Left colon (tissue), 2 donors: Measurements from ENCODE around the gene POLR2L. TPM values are rescaled to one million over a fixed set of nuclear protein-coding genes. Genes with fewer than 3 reads are reported as not detected.

ENCODE experiments used
- ATAC-seq: fragments of 200-7000 bp; cut with Tn5 transposase; one replicate; pipeline ENCODE4 v1.9.1; 2020; ENCODE audit warnings: mild to moderate bottlenecking, moderate library complexity
- DNase-seq, 2 donors: peaks; one replicate each; pipeline ENCODE4 v3.0.0-alpha.2; 2020
- intact Hi-C, 2 donors: fragments of 100-400 bp; cut with DNase I in 1 of 2; cut with micrococcal nuclease in 1 of 2; formaldehyde crosslinking; loops; one replicate each; pipeline versions ENCODE4 v1.11.2 to v1.14.0; 2022; cut with DNase I, micrococcal nuclease
- total RNA-seq, 2 donors: library from RNA; stranded (reverse); fragmentation: NEBNext Ultra II Directional; extraction: Animal tissue kit (Norgen Biotek cat#: 25700); gene quantifications; one replicate each; pipeline ENCODE4 v1.2.1, GENCODE V29; 2021
- donor health status: DM: no; HTN: no; CAD: no.
- donor health status: DM: yes; HTN: yes; CAD: no.

The POLR2L gene
- total RNA-seq, 2 donors from 2014 or later, result 79.4 to 83.1 TPM

DNA sequence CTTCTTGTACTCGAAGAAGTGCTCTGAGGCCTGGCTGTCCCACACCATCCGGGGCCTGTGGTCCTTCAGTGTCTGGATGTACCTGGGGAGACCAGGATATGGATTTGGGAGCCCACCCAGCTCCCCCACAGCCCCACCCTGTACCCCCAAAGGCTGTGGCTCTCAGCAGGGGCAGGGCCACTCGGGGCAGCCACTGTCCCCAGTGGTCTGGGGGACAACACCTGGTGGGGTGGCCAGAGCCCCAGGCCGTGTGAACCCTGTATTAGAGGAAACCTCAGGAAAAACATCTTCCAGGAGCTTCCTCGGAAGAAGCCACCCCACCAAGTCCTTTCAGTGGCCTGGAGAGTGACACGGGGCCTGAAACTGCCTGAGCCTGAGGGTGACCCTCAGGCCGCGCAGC lies 28.1 kb upstream of the POLR2L start:
- DNase-seq, result no peak
- intact Hi-C loops, result no loop called here
- ATAC-seq, result no peak

DNA sequence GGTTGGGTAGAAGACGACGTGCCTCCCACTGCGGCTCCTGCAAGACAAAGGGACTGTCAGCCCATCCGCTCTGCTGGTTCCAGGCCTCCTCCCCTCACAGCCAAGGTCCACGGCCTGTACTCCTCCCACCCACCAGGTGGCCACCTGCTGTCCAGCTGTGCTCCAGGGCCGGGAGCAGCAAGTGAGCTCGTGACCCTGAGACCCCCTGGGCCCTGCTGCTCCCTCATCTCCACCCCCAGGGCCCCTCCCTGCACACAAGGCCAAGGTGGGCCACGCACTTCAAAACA lies 27.7 kb upstream of the POLR2L start:
- DNase-seq (no peak), ATAC-seq (no peak)
- intact Hi-C loops, result no loop called here

DNA sequence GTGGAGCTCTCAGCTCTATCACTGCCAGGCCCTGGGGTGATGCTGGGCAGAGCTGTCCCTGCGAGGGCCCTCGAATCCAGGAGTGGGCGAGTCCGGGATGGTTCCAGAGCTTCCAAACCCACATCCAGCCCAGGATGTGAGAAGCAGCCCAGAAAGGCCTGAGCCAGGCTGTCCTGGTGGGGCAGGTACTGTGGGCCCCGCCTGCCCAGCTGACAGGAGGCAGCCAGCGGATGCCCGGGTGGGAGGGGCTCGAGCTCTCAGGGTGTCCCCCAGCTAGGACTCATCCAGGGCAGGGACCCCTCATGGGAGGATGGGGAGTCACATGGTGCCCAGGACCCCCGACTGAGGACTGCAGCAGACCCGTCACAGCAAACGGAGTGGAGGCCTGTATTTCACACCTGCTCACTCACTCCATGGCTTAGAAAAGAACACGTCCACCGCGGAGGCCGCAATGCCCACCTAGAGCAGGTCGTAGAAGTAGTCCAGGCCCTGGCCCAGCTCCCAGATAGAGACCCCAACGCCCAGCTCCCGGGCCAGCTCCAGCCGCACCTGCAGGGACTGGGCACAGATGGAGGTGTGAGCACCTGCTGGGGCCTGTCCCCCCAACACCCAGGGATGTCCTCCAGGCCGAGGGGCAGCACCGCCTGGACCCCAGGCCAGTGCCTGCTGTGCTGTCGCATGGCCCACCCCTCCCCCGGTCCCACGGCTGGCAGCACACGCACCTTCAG lies 27.2 kb upstream of the POLR2L start:
- intact Hi-C loops, result no loop called here
- DNase-seq (no peak), ATAC-seq (no peak)

DNA sequence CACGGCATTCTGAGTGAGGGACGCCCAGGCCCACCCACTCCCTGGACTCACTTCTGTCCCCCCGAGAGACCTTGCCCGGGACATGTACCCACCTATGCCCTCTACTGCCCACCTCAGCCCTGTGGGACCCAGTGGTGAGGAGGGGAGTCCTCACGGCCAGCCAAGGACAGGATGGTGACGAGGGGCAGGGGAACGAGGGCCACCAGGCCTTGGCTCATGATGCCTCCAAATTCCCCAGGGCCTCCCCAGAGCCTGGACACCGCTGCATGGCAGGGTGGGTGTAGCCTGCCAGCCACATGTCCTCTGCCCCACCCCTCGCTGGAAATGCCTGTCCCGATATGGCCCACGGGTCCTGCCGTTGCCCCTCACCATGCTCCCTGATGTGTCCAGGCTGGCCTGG lies 26.5 kb upstream of the POLR2L start:
- intact Hi-C loops, result no loop called here
- ATAC-seq, result no peak

DNA sequence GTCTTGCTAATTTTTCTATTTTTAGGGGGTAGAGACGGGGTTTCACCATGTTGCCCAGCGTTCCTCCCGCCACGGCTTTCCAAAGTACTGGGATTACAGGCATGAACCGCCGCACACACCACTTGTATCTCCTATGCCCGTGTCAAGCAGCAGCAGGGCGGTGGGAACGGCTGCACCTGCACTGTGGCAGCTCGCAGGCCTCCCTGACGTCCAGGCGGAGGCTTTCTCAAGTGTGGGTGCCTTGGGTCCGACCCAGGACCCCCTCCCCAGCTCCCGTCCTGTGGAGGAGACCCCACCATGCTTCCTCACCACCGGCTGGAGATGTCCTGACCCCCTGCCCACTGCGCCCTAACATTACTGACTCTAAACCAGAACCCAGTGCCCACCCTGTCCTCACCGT lies 26.1 kb upstream of the POLR2L start:
- intact Hi-C loops, result no loop called here
- ATAC-seq, result no peak
- DNase-seq, result no peak

More for the DNA sequence above, 26.5 kb upstream of the POLR2L start:
- DNase-seq, result no peak

DNA sequence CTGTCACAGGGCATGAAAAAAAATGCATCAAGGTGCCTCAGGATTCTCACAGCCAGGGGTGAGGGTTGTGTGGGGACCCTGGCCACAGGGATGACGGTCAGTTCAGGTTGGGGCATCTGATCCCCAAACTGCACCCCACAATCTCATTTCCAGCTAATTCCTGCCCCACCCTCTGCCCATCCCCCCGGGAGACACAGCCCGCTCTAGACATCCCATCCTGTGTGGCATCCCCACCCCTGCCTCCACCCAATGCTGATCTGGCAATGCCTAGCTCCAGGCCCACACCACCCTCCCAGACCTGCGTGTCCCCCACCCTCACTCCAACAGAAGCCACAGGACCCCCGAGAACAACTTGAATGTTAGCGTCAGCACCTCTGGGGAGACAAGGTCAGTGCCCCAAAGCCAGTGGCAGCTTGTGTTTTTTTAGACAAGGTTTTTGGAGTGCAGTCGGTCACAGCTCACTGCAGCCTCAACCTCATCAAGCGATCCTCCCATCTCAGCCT lies 25.6 kb upstream of the POLR2L start:
- ATAC-seq (no peak), DNase-seq (no peak)
- intact Hi-C loops, result no loop called here

DNA sequence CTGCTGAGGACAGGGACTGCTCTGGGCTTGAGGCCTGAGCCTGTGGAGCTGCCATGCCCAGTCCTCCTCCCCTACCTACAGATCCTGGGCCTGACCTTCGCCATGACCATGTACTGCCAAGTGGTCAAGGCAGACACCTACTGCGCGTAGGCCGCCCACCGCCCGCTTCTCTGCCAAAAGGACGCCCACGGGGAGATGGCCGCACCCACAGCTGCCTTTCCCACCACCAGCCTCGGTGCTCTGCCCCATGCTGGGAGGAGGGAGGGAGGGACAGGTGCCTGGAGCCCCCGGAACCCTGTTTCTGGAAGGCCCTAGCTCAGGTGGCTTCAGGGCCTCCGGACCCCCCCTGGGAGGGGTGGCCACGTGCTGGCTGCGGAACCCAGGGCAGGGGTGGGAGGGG lies 24.2 kb upstream of the POLR2L start:
- DNase-seq (no peak), ATAC-seq (no peak)

DNA sequence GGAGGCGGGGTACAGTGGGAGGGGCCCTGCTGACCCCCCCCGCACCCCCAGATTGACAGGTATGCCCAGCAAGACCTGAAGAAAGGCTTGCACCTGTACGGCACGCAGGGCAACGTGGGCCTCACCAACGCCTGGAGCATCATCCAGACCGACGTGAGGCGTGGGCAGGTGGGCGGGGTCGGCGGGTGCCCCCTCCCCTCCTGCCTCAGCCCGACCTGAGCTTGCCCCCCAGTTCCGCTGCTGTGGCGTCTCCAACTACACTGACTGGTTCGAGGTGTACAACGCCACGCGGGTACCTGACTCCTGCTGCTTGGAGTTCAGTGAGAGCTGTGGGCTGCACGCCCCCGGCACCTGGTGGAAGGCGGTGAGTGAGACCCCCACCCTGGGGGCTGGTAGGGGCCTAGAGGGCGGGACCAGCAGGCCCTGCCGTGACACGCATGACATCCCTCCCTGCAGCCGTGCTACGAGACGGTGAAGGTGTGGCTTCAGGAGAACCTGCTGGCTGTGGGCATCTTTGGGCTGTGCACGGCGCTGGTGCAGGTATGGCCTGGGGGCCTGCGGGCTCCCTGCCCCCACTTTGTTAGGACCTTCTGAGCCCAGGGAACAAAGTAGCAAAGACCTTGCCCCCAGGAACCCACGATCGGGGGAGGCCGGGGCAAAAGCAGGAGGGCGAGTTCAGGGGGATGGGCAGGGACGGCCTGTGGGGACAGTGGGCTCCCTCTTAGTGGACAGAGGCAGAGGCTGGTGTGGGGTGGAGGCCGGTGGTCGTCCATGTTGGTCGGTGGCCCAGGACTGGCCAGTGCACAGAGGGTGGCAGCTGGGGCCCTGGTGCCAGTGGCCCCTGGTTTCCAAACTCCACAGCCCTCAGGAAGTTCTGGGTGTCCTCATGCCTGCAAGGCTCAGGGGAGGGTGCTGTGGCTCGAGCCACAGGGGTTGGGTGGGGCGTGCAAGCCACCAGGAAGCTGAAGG lies 23.4 kb upstream of the POLR2L start:
- intact Hi-C loops, result no loop called here
- no peak for ATAC-seq
- no peak for DNase-seq

More for the DNA sequence above, 24.2 kb upstream of the POLR2L start:
- intact Hi-C loops, result no loop called here

DNA sequence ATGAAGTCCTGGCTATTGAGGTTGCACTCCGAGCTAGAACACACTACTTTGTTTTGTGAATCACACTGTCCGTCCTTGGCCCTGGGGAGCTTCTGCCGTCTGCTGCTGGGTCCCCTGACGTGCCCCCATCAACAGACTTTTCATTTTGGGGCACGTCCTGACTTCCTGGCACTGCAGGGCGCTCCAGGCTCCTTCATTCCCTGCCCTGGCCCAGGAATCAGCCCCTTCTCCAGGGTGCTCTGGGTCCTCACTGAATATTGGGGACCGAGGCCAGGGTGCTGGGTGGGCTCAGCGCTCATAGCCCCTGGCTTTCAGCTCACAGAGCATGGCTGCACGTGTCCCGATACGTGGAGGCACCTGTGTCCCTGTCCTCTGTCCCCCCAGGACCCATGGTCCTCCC lies 22.6 kb upstream of the POLR2L start:
- DNase-seq (no peak), ATAC-seq (no peak)
- intact Hi-C loops, result no loop called here

DNA sequence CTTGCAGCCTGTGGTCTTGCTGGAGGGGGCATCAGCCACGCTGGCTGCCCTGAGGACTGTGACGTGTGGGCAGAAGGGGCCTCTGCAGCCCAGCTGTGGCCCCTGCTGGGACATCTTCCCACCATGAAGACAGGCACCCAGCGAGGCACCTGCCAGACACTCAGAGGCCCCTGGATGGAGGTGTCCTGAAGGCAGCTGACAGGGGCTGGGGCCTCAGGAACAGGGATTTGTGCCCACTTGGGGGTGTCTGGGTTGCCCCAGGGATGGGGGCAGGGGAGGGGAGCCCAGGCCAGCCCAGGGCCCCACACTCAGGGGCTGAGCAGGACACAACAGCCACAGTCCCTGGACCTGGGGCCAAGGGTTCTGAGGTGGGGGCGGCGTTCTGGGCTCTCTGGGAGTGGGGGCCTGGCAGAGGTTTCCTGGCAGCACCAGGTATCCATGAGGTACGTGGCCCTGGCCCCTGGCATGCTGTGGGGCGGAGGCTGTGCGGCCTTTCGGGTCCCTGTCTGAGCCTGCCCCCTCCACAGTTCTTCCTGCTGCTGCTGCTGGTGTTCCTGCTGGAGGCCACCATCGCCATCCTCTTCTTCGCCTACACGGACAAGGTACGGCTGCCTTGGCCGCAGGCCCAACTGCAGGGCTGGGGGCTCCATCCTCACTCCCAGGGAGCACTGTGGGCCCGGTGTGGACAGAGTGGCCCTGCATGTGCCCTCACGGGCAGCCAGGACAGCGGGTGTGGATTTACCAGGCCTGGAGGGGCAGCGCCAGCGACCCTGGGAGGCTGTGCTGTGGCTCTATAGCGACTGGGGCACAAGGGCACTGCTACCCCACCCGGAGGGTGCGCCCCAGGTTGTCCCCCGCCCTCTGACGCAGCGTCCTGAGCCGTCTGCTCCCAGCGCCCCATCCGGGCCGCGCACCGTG lies 21.8 kb upstream of the POLR2L start:
- intact Hi-C loops, result no loop called here
- no peak for DNase-seq
- peak; percentile 11 for ATAC-seq

DNA sequence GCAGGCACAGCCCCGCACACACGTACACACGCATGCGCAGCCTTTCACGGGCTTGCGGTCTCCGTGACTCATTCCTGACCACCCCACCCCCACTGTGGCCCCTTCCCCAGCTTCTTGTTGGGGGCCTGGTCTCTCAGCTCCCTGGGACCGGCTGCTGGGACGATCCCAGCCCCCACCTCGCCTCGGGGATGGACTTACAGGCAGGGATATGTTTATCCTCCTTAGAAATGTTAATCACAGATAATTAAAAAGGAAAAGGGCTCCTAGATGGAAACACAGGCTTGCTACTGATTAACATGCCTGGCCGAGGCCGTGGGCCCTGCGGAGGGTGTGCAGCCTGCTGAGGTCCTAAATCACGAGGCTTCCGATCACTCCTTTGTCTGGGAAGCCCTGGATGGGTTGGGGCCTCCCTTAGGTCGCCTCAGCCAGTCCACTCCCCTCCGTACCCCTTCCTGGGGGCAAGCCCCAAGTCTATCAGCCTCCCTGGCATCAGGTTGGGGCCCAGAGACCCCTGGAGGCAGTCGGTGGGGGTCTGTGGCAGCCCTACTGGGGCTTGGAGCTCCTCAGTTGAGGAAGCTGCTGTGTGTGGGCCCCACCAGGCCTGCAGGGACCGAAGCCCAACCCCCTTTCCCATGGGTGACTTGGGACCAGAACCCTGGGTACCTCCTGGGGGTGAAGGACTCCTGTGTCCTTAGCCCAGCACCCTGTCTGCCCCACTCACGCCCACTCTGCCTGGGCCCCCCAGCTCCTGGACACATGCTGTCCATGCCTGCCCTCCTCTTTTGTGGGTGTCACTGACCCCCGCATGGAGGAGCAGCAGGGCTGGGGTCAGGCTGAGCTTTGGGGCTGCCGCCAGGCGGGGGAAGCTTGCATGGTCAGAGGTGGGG lies 20.9 kb upstream of the POLR2L start:
- ATAC-seq (no peak), DNase-seq (no peak)
- intact Hi-C loops, result no loop called here

DNA sequence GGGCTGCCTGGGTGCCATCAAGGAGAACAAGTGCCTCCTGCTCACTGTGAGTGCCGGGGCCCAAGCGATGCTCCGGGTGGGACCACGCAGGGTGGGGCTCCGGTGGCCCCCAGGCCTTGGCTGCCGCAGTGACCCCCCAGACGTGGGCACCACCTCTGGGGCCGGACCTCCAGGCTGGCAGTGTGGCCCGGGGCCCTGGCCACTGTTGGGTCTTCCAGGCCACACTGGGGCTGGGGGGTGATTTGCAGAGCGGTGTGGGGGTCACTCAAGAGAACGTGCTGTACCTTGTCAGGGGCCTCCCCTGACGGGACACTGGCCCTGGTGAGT lies 20.3 kb upstream of the POLR2L start:
- intact Hi-C loops, result no loop called here
- DNase-seq (no peak), ATAC-seq (no peak)

DNA sequence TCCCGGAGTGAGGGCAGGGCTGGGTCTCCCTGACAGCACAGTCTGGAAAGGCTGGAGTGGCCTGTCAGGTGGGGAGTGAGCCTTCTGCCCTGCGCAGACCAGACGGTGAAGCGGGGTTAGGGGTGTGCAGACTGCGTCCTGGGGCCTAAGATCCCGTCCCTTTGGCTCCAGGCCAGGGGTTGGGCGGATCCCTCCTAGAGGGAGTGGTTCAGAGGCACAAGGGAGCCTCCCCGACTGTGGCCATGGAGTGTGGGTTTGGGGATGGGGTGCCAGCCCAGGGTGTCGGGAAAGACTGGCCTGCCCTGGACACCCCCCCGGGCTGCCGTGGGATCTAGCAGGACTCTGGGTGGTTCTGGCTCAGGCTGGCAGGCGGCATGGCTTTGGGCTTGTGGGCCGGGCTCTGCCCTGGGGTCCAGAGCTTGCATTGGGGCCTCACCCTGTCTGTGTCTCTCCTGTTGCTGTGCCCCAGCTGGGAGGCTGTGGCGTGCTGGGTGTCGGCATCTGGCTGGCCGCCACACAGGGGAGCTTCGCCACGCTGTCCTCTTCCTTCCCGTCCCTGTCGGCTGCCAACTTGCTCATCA lies 19.8 kb upstream of the POLR2L start:
- ATAC-seq (peak; percentile 29), DNase-seq (peak in 1 of 2 donors; percentile 73)
- intact Hi-C loops, result no loop called here

DNA sequence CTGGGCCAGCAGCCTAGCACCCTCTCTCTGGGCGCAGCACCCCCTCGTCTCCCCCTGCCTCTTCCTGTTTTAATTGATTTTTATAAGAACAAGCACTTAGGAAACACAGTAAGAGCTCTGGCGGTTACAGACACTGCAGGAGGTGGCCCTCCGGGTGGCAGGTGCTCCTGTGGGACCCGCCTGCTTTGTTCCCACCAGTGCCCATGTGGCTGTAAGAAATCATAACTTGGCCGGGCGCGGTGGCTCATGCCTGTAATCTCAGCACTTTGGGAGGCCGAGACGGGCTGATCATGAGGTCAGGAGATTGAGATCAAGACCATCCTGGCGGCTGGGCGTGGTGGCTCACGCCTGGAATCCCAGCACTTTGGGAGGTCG lies 18.8 kb upstream of the POLR2L start:
- DNase-seq, result no peak
- no peak for ATAC-seq
- intact Hi-C loops, result no loop called here

DNA sequence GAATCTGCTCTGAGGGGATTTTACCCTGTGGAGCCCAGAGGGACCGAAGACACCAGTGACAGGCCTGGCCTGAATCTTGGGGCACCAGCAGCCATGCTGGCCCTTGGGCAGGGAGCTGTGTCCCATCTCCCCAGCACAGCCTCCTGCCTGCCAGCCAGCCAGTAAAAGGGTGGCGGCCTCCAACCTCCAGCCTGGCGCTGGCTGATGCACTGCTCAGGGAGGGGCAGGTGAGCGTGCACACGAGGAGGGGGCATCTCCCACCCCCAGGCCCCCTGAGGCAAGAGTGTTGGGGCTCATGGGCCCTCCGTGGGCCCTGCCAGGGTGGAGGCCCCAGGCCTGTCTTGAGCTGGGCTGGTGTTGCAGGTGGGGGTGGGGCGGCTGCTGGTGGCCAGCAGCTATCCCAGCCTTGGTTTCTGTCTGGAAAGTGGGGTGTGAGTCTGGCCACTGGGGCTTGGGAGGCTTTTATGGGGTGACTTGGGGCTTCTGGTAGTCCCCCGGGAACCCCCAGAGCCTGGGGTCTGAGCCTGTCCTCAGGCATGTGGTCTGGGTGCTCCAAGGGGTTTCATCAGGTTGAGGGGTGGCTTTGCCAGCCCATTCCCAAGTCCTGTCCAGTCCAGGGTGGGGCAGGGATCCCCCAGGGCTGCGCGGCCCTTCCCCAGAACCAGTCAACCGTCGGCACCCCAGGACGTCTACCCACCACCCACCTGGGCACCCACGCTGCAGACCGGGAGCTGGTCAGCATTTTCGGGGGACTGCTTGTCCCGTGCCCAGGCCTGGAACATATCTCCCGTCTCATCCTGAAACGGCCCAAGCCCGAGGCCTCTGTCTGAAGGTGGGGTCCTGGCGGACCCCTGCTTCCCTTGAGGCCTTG lies 18.1 kb upstream of the POLR2L start:
- DNase-seq (no peak), ATAC-seq (peak; percentile 13)
- intact Hi-C loops, result no loop called here

DNA sequence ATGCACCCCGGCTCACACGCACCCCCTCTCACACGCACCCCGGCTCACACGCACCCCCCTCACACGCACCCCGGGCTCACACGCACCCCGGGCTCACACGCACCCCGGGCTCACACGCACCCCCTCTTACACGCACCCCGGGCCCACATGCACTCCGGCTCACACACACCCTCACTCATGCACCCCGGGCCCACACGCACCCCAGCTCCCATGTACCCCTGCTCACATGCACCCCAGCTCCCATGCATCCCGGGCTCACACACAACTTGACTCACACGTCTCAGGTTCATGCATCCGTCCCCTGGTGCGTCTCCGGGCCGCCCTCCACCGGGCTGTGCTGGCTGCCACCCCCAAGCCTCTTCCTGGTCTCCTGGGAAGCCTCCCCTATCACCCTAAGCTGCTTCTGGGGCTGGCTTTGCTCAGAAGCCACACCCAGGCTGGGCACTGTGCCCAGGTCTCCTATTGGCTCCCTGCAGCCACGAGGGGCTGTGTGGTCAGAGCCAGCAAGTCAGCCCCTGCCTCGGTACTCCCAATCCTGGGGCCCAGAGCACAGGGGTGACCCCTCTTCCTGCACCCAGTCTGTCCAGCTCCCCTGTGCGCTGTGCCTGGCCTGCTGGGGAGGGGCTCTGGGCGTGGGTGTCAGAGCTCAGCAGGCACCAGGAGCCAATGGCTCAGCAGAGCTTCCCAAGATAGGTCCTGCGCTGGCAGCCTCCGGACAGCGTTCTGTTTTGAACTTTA lies 17.2 kb upstream of the POLR2L start:
- ATAC-seq (peak; percentile 77), DNase-seq (peak; percentile 81 to 89)
- intact Hi-C loops, result loop anchor here in 1 of 2 donors (10.0 kb wide), 1 partner anchor 185 kb away; no protein-coding TSS in a partner anchor
